Measurements from ENCODE around the gene CNOT3.
A peak's percentile ranks its signal among the peaks of the same experiment; 100 is the strongest.
"Not testable (repeated sequence)": the region's sequence is repeated elsewhere in the genome, so short reads cannot be mapped to it uniquely, and the experiment has no call there.

CNOT3 gene

GRCh38 chr19:54137699-54138488, at the start of gene CNOT3:
Gene CNOT3 (plus strand): TSS chr19:54137762. CDS start chr19:54142979, 5,217 bp downstream.
- no peak for DNase-seq

- no peak for DNase-seq
These were observed 43.0 kb upstream of the CNOT3 start for GRCh38 chr19:54094426-54095000.

GRCh38 chr19:54095136-54095858, 42.3 kb upstream of the CNOT3 start:
- DNase-seq: no peak

- not testable (repeated sequence) for DNase-seq
These were observed 41.5 kb upstream of the CNOT3 start for GRCh38 chr19:54095859-54096616.

- peak; percentile 40 for DNase-seq
These were observed 40.9 kb upstream of the CNOT3 start for GRCh38 chr19:54096617-54097106.

- no peak for DNase-seq
These were observed 38.2 kb upstream of the CNOT3 start for GRCh38 chr19:54099190-54099902.

GRCh38 chr19:54099903-54100255, 37.7 kb upstream of the CNOT3 start:
- not testable (repeated sequence) for DNase-seq

- no peak for DNase-seq
These were observed 37.0 kb upstream of the CNOT3 start, which contains the start of gene OSCAR for GRCh38 chr19:54100561-54100960. Gene OSCAR (minus strand): TSS chr19:54100803. CDS start chr19:54100792, 11 bp downstream.

- peak; percentile 97 for DNase-seq
These were observed 35.0 kb upstream of the CNOT3 start, which contains the start of gene NDUFA3 for GRCh38 chr19:54102421-54103169. Gene NDUFA3 (plus strand): TSS chr19:54102855. CDS start chr19:54102879, 24 bp downstream.

- no peak for DNase-seq
These were observed 32.4 kb upstream of the CNOT3 start for GRCh38 chr19:54104998-54105715.

- no peak for DNase-seq
These were observed 31.8 kb upstream of the CNOT3 start for GRCh38 chr19:54105796-54106195.

- DNase-seq: no peak
These were observed 30.8 kb upstream of the CNOT3 start for GRCh38 chr19:54106716-54107115.

GRCh38 chr19:54107876-54108490, 29.6 kb upstream of the CNOT3 start:
- DNase-seq: no peak

- no peak for DNase-seq
These were observed 29.1 kb upstream of the CNOT3 start for GRCh38 chr19:54108496-54108895.

GRCh38 chr19:54109651-54110050, 27.9 kb upstream of the CNOT3 start:
- no peak for DNase-seq

- DNase-seq: no peak
These were observed 23.0 kb upstream of the CNOT3 start for GRCh38 chr19:54114340-54115108.

- peak; percentile 98 for DNase-seq
These were observed 22.2 kb upstream of the CNOT3 start, which contains the start of the genes PRPF31 and TFPT for GRCh38 chr19:54115109-54116063. Gene PRPF31 (plus strand): TSS chr19:54115754. CDS start chr19:54118279, 2,525 bp downstream. Gene TFPT (minus strand): TSS chr19:54115657. CDS start chr19:54115269, 388 bp downstream.

GRCh38 chr19:54121259-54121658, 16.3 kb upstream of the CNOT3 start:
- no peak for DNase-seq

All from HCEC 1CT (cell line).